AG09319 (cell line): Measurements from ENCODE around the gene CKS1B.

Experiments
- DNase-seq: peaks from one replicate; pipeline ENCODE4 v3.0.0-alpha.2; 2010; ENCODE audit warnings: low read depth; ENCODE audit errors: extremely low read depth
- TF ChIP-seq, protein P1 (sequence below): IDR thresholded peaks from 2 replicates; pipeline ENCODE4 v1.5.1; 2011; ENCODE audit warnings: low read depth, mild to moderate bottlenecking, inconsistent platforms, low read length, moderate library complexity

The CKS1B gene

GRCh38 chr1:155019377-155020245 lies 45.1 kb downstream of the CKS1B start:
- TF ChIP-seq, protein P1, sequence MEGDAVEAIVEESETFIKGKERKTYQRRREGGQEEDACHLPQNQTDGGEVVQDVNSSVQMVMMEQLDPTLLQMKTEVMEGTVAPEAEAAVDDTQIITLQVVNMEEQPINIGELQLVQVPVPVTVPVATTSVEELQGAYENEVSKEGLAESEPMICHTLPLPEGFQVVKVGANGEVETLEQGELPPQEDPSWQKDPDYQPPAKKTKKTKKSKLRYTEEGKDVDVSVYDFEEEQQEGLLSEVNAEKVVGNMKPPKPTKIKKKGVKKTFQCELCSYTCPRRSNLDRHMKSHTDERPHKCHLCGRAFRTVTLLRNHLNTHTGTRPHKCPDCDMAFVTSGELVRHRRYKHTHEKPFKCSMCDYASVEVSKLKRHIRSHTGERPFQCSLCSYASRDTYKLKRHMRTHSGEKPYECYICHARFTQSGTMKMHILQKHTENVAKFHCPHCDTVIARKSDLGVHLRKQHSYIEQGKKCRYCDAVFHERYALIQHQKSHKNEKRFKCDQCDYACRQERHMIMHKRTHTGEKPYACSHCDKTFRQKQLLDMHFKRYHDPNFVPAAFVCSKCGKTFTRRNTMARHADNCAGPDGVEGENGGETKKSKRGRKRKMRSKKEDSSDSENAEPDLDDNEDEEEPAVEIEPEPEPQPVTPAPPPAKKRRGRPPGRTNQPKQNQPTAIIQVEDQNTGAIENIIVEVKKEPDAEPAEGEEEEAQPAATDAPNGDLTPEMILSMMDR: no peak
- DNase-seq: no peak

- TF ChIP-seq, protein P1: no peak
- DNase-seq: no peak
Measured at GRCh38 chr1:155022136-155022926, 47.9 kb downstream of the CKS1B start.

DNA sequence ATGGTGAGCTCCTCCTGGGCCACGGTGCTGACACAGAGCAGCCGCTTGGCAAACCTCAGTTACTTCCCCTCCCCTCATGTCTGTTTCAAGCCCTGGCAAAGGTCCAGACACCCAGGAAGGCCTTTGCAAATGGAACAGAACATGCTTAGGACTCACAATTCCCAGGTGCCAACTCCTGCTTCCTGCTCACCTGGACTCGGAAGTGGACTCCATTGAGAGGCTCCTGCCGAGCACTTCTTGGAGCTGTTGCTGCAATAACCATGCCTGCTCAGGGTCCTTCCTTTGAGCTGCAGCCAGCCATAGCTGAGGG lies 48.4 kb downstream of the CKS1B start:
- DNase-seq: no peak
- TF ChIP-seq, protein P1: no peak

- TF ChIP-seq, protein P1: no peak
- DNase-seq: no peak
Measured at GRCh38 chr1:155023627-155024026, 49.1 kb downstream of the CKS1B start.

DNA sequence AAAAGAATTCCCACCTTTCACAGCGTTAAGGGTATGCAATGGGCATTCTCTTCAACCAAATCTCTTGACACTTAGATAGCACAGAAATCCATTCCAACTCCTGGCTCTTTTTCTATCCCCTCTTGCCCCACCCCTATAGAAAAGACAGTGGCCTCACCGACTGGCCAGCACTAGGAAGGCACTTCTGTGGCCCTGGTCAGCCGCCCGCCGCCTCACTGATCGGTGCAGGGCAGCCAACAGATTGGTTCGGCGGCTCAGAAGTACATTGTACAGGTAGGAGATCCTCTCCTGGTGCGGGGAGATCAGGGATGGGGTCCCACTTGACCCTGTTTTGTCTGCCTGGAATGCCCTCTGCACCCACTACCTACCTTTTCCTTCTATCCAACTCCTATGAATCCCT lies 49.8 kb downstream of the CKS1B start:
- TF ChIP-seq, protein P1: no peak
- DNase-seq: no peak

DNA sequence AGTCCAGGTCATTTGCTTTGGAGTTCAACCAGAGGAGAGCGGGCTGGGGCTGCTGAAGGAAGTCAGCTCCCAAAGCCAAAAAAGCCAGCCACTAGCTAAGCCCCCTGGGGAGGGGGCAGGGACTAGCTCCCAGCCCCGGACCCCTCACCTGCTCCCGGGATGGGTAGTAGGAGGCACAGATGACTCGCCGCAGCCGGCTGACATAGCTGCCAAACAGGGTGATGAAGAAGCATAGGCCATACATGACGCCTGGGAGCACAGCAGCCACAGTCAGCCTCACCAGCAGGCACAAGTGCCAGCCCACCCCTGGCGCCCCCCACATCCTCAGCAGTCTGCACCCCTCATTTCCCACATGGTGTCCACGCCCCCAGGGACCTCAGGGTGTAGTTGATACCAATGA lies 51.7 kb downstream of the CKS1B start:
- TF ChIP-seq, protein P1: no peak
- DNase-seq: no peak

DNA sequence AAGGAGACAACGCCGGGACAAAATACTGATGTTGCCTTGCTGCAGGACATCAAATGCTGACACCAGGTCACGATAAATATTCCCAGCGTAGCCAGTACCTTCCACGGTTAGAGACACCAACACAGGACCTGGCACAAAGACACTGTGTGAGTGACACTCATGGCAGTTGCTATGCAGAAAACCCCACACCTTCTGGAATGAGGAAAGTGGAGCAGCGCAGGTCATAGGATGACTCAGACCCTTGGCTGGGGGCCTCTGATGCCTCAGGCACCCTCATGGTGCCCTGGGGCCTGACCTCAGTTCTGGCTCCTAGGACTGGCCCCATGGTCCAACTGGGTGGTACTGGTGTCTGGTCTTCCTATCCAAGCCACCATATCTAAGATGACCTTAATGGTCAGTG lies 52.1 kb downstream of the CKS1B start:
- TF ChIP-seq, protein P1: no peak
- DNase-seq: no peak
